Natural killer cell (primary cell): ENCODE results near the gene BEST1. TPM values are rescaled to one million over a fixed set of nuclear protein-coding genes. Genes with fewer than 3 reads are reported as not detected.
A peak's percentile ranks its signal among the peaks of the same experiment; 100 is the strongest.

Experiments
- ATAC-seq, 3 donors: fragments of 150-1000 bp in 2 of 3; fragments of 200-7000 bp in 1 of 3; cut with Tn5 transposase; 1 replicate in 1 of 3; 2 replicates in 2 of 3; pipeline ENCODE4 v1.10.0; 2021; ENCODE audit warnings: mild to moderate bottlenecking in 2 of 3, moderate library complexity in 2 of 3
- DNase-seq, 2 donors: peaks; one replicate each; pipeline versions ENCODE4 v3.0.0 to v3.0.0-alpha.2; 2013 to 2021; ENCODE audit warnings: mixed read lengths in 1 of 2
- H3K27ac ChIP-seq: one replicate; pipeline ENCODE4 v1.5.1; 2013; ENCODE audit warnings: mild to moderate bottlenecking, low read length
- H3K27me3 ChIP-seq: one replicate; pipeline ENCODE4 v1.6.1; 2013; ENCODE audit warnings: low read length; ENCODE audit not compliant: control insufficient read depth, insufficient read depth
- H3K36me3 ChIP-seq: one replicate; pipeline ENCODE4 v1.6.1; 2013; ENCODE audit warnings: low read length; ENCODE audit not compliant: control insufficient read depth, insufficient read depth
- H3K4me1 ChIP-seq: one replicate; pipeline ENCODE4 v1.6.1; 2013; ENCODE audit warnings: low read length; ENCODE audit not compliant: control insufficient read depth, insufficient read depth
- H3K4me3 ChIP-seq: one replicate; pipeline ENCODE4 v1.5.1; 2013; ENCODE audit warnings: low read length
- H3K9me3 ChIP-seq: one replicate; pipeline ENCODE4 v1.6.1; 2013; ENCODE audit warnings: low read length; ENCODE audit not compliant: control insufficient read depth, insufficient read depth
- H3K27ac Mint-ChIP-seq, 2 donors: one replicate each; pipeline ENCODE4 v1.8.0; 2022; ENCODE audit warnings: mild to moderate bottlenecking in 2 of 2, mixed read lengths in 2 of 2, moderate library complexity in 1 of 2
- H3K27me3 Mint-ChIP-seq, 2 donors: one replicate each; pipeline ENCODE4 v1.8.0; 2022; ENCODE audit warnings: low read depth in 2 of 2, mixed read lengths in 2 of 2
- H3K36me3 Mint-ChIP-seq: one replicate; pipeline ENCODE4 v1.8.0; 2022; ENCODE audit warnings: mixed read lengths
- H3K4me1 Mint-ChIP-seq, 2 donors: one replicate each; pipeline ENCODE4 v1.8.0; 2022; ENCODE audit warnings: mixed read lengths in 2 of 2
- H3K4me3 Mint-ChIP-seq: one replicate; pipeline ENCODE4 v1.8.0; 2022; ENCODE audit warnings: mild to moderate bottlenecking, moderate library complexity, mixed read lengths
- H3K9me3 Mint-ChIP-seq, 2 donors: one replicate each; pipeline ENCODE4 v1.8.0; 2022; ENCODE audit warnings: mixed read lengths in 2 of 2
- CTCF ChIP-seq: fragments of 200-600 bp; IDR thresholded peaks from one replicate; pipeline ENCODE4 v1.8.0; 2022; ENCODE audit warnings: antibody characterized with exemption
- WGBS: methylation state at CpG from one replicate; pipeline ENCODE4 v1.1.7; 2013; ENCODE audit warnings: missing lambda C conversion rate; ENCODE audit not compliant: insufficient coverage; 5-methylcytosine and 5-hydroxymethylcytosine counted together
- intact Hi-C: fragments of 100-400 bp; cut with micrococcal nuclease; formaldehyde crosslinking; loops from one replicate; pipeline ENCODE4 v1.14.2; 2022
- total RNA-seq, 4 donors: library from RNA; stranded (reverse); fragments of 120-200 nt in 1 of 4; gene quantifications; one replicate each; pipeline versions ENCODE4 v1.2.3 to v1.2.4, GENCODE V29; 2013 to 2022

BEST1 gene
- total RNA-seq, 3 donors from 2014 or later (not counting 1 experiment from before 2014, with no cell fraction given): 0.32 to 2.0 (median 1.4) TPM

GRCh38 chr11:61956191-61957020, 6.3 kb downstream of the BEST1 start:
- Histone ChIP-seq H3K4me1 (peaks cover 15% of the 10 kb centered on the region), H3K9me3 (no peaks in the 10 kb centered on the region), H3K27ac (no peak overlapping the region), H3K27me3 (peaks cover 16% of the 10 kb centered on the region), H3K36me3 (no peaks in the 10 kb centered on the region), H3K4me3 (no peak overlapping the region)
- DNase-seq (no peak), ATAC-seq (no peak)
- Mint-ChIP-seq H3K4me3 (no peak overlapping the region), H3K36me3 (no peaks in the 10 kb centered on the region), H3K27me3 (peaks cover 0 to 7% of the 10 kb centered on the region in 2 donors), H3K27ac (peak overlapping the region in 1 of 2 donors; percentile 35), H3K4me1 (peaks cover 0 to 10% of the 10 kb centered on the region in 2 donors), H3K9me3 (no peaks in the 10 kb centered on the region)
- no peak for TF ChIP-seq CTCF
- intact Hi-C loops: no loop called here
- 96% methylated on average over 20 of the region's 20 CpGs for WGBS

- TF ChIP-seq CTCF: no peak
- Histone ChIP-seq H3K4me3 (no peak overlapping the region), H3K9me3 (no peaks in the 10 kb centered on the region), H3K36me3 (no peaks in the 10 kb centered on the region), H3K27me3 (peaks cover 16% of the 10 kb centered on the region), H3K4me1 (peaks cover 18% of the 10 kb centered on the region), H3K27ac (no peak overlapping the region)
- WGBS: 95% methylated on average over 7 of the region's 7 CpGs
- Mint-ChIP-seq H3K4me3 (no peak overlapping the region), H3K27me3 (peaks cover 0 to 7% of the 10 kb centered on the region in 2 donors), H3K36me3 (no peaks in the 10 kb centered on the region), H3K27ac (no peak overlapping the region), H3K9me3 (no peaks in the 10 kb centered on the region), H3K4me1 (peaks cover 0 to 10% of the 10 kb centered on the region in 2 donors)
- intact Hi-C loops: no loop called here
- ATAC-seq (no peak), DNase-seq (no peak)
These were observed 7.0 kb downstream of the BEST1 start for GRCh38 chr11:61957021-61957770.

GRCh38 chr11:61958590-61958989, 8.4 kb downstream of the BEST1 start:
- no peak for TF ChIP-seq CTCF
- H3K27ac ChIP-seq: no peak overlapping the region
- no peaks in the 10 kb centered on the region for H3K36me3 ChIP-seq
- peaks cover 11 to 21% of the 10 kb centered on the region in 2 donors for H3K4me1 Mint-ChIP-seq
- no peak overlapping the region for H3K4me3 Mint-ChIP-seq
- peaks cover 0 to 7% of the 10 kb centered on the region in 2 donors for H3K27me3 Mint-ChIP-seq
- 77% methylated on average over 3 of the region's 3 CpGs for WGBS
- H3K27ac Mint-ChIP-seq: peak overlapping the region in 1 of 2 donors; percentile 57
- ATAC-seq (no peak), DNase-seq (no peak)
- no peak overlapping the region for H3K4me3 ChIP-seq
- H3K4me1 ChIP-seq: peaks cover 32% of the 10 kb centered on the region
- peaks cover 16% of the 10 kb centered on the region for H3K27me3 ChIP-seq
- H3K36me3 Mint-ChIP-seq: no peaks in the 10 kb centered on the region
- intact Hi-C loops: no loop called here
- no peaks in the 10 kb centered on the region for H3K9me3 ChIP-seq
- H3K9me3 Mint-ChIP-seq: no peaks in the 10 kb centered on the region
